ENCODE data around the gene SLC6A13.

DNA sequence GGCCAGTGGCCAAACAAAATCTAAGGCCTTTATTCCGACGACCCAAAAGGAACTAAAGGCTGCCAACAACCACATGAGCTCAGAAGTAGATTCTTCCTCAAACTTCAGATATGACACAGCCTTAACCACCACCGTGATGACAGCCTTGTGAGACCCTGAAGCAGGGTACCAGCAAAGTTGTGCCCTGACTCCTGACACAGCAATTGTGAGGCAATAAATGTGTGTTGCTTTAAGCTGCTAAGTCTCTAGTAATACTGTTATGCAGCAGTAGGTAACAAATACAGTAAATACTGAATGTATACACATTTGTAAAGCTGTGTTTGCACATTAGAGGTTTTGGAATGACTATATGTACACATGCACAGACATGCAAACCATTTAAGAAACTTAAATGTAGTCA is 10.7 kb upstream of the SLC6A13 start:
- TF ChIP-seq, protein P1, sequence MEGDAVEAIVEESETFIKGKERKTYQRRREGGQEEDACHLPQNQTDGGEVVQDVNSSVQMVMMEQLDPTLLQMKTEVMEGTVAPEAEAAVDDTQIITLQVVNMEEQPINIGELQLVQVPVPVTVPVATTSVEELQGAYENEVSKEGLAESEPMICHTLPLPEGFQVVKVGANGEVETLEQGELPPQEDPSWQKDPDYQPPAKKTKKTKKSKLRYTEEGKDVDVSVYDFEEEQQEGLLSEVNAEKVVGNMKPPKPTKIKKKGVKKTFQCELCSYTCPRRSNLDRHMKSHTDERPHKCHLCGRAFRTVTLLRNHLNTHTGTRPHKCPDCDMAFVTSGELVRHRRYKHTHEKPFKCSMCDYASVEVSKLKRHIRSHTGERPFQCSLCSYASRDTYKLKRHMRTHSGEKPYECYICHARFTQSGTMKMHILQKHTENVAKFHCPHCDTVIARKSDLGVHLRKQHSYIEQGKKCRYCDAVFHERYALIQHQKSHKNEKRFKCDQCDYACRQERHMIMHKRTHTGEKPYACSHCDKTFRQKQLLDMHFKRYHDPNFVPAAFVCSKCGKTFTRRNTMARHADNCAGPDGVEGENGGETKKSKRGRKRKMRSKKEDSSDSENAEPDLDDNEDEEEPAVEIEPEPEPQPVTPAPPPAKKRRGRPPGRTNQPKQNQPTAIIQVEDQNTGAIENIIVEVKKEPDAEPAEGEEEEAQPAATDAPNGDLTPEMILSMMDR (IDR thresholded peaks at IDR 0.05; ENCODE audit: control extremely low read depth in 1 of 3, insufficient read depth in 1 of 3, low read depth in 1 of 3, low read length in 3 of 3), result no peak
- no peak for TF ChIP-seq SIN3A (conservative IDR thresholded peaks at IDR 0.05 in 1 of 2, IDR thresholded peaks at IDR 0.05 in 1 of 2; ENCODE audit: low read depth in 1 of 2, low read length in 2 of 2)
- no peak for TF ChIP-seq KDM5A (IDR thresholded peaks at IDR 0.05; ENCODE audit: low read length)
- no peak for TF ChIP-seq CREB1 (IDR thresholded peaks at IDR 0.05)
